D341Med (cell line): ENCODE results near the gene EPC2.

Experiments
- DNase-seq: peaks from one replicate; pipeline ENCODE4 v3.0.0; 2012; ENCODE audit warnings: low spot score

Gene EPC2, protein sequence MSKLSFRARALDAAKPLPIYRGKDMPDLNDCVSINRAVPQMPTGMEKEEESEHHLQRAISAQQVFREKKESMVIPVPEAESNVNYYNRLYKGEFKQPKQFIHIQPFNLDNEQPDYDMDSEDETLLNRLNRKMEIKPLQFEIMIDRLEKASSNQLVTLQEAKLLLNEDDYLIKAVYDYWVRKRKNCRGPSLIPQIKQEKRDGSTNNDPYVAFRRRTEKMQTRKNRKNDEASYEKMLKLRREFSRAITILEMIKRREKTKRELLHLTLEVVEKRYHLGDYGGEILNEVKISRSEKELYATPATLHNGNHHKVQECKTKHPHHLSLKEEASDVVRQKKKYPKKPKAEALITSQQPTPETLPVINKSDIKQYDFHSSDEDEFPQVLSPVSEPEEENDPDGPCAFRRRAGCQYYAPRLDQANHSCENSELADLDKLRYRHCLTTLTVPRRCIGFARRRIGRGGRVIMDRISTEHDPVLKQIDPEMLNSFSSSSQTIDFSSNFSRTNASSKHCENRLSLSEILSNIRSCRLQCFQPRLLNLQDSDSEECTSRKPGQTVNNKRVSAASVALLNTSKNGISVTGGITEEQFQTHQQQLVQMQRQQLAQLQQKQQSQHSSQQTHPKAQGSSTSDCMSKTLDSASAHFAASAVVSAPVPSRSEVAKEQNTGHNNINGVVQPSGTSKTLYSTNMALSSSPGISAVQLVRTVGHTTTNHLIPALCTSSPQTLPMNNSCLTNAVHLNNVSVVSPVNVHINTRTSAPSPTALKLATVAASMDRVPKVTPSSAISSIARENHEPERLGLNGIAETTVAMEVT

DNA sequence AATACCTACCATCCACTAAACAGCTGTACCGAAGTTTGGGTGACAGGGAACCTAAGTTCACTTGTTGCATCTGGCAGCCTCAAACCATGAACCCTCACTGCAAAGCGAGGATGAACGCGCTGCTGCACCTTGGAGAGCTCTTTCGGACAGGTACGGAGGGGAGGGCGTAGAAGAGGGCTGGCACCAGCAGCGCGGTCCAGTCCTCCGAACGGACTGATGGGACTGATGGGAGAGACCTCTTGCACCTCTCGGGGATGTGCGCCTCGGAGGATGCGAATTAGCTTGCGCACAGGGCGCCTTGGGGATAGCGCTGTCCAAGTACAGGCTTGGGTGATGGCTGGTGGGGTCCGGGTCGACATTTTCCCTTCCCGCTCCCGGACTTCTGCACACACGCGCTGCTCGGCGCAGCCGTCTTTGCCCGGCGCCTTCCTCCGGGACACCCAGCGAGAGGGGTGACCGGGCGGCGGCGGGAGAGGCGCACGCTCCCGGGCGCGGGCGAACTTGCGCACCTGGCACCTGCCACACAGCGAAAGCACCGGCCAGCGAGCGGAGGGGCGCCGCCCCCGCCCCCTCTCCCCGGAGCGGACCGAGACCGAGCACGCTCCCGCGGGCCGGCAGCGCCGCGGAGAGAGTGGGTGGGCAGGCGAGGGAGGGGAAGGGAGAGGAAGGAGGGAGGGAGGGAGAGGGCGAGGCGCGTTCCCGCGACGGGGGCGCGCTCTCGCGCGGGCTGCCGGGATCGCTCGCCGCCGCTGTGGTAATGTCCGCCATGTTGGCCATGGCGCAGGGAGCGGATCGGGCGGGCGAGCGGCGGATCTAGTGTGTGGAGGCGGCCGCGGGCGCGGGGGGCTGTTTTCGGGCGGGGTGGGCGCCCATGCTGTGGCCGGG, at the start of gene EPC2:
TSS of gene EPC2 (plus strand) at position 754 of the 885 bp plus-strand sequence. CDS start 267 bp downstream, outside the sequence.
- DNase-seq, result peak; percentile 90

DNA sequence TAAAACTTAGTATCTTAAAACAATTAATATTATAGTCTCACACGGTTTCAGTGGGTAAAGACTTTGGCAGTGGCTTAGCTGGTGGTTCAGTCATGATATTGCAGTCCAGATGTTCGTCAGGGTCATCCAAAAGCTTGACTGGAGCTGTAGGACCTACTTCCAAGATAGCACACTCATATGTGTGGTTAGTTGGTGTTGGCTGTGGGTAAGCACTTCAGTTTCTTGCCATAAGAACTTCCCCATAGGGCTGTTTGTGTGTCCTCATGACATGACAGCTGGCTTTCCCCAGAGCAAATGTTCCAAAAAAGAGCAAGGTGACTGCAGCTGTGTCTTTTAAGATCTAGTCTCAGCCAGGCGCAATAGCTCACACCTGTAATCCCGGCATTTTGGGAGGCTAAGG, 48.5 kb upstream of the EPC2 start:
- no peak for DNase-seq

DNA sequence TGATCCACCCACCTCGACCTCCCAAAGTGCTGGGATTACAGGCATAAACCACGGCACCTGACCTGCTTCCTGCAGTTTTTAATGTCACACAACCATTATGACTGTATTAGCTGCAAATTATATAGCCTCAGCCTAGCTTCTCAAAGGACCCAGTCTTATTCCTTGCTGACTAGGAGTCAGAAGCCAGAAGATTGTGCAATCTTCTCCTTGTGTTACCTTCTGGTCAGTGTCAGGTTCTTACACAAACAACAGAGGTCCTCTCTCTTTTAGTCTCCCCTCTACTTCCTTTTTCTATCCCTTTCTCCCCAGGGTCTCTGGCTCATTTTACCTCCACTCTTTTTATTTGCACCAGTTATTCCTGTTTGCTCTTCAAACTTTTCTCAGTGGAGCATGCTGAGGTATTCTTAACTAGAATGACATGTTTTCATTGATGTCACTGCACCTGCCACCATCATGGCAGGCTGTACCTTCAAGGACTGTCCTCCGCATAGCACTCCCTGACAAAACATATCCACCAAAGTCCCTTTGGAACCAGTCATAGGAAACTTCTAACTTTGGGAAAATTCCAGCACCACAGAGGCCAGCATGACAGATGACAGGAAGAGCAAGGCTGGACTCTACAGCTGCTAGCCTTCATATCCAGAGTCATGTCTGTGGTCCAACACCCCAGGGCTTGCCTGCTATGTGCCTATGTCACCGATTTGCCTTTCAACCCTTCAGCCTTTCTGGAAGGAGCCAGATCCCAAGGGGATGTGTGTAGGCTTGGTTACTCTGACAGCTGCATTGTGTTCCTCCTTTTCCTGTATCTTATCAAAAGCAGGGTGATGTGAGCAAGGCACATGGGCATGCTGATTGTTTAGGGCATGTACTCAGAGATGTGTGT, 45.2 kb upstream of the EPC2 start:
- no peak for DNase-seq

DNA sequence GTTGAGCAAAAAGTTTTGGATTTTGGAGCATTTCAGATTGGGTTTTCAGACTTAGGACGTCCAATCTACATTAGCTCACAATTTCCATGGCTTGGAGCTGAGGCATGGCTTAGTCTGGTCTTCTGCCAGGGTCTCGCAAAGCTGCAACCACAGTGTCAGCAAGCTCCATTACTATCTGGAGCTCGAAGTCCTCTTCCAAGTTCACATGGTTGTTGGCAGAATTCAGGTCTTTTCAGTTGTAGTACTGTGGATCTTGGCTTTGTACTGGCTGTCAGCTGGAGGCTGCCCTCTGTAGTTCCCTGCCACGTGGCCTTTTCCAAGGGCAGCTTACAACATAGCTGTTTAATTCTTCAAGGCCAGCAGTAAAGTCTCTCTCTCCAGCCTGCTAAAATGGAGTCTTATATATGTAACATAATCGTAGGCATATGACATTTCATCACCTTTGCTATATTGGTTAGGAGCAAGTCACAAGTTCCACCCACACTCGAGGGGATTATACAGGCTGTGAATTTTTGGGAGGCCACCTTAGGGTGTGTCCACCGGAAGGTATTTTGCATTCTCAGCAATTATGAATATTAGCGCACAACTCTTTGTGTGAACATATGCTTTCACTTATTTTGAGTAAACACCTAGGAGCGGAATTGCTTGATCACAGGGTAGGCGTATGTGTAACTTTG, 41.5 kb upstream of the EPC2 start:
- no peak for DNase-seq

DNA sequence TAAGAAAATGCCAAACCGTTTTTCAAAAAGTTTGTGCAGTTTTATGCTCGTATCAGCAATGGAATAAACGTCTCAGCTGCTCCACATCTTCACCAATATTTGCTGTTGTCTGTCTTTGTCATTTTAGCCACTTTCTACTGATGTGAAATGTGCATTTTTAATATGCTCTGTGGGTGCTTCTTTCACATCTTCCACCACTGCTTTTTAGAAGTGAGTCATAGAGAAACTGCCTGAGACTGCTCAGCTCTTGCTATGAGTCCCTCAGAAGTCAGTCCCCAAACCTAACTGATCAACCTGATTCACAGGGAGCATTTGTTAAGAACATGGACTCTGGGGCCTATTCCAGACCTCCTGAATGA, 41.0 kb upstream of the EPC2 start:
- DNase-seq, result no peak

DNA sequence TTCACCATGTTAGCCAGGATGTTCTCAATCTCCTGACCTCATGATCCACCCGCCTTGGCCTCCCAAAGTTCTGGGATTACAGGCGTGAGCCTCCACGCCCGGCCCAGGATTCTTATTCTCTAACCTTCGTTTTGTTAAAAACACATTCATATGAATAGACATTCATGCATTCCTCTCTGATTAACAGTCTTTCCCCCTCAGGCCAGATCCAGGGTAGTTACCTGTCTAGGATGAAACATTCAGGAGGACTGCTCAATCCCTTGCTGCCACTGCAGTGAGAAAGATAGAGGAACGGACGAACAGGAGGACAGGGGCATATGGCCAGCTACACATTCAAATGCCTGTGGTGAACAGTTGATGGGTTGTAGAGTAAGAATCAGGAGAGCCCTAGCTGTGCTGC, 39.6 kb upstream of the EPC2 start:
- no peak for DNase-seq

DNA sequence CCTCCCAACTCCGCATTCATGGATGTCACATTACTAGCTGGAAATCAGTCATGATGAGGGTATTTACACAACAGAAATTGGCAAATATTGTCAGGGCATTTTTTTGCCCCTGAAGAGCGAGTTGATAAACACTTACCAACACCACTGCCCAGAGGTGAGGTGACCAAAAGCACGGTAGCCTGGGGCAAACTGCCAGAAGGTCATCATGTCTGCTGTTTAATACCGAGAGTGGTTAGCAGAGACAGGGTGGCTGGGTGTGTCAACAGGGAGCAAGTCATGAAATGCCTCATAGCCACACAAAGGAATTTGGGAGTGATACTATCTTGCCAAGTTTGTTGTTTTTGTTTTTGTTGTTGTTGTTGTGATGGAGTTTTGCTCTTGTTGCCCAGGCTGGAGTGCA, 37.0 kb upstream of the EPC2 start:
- DNase-seq, result no peak

DNA sequence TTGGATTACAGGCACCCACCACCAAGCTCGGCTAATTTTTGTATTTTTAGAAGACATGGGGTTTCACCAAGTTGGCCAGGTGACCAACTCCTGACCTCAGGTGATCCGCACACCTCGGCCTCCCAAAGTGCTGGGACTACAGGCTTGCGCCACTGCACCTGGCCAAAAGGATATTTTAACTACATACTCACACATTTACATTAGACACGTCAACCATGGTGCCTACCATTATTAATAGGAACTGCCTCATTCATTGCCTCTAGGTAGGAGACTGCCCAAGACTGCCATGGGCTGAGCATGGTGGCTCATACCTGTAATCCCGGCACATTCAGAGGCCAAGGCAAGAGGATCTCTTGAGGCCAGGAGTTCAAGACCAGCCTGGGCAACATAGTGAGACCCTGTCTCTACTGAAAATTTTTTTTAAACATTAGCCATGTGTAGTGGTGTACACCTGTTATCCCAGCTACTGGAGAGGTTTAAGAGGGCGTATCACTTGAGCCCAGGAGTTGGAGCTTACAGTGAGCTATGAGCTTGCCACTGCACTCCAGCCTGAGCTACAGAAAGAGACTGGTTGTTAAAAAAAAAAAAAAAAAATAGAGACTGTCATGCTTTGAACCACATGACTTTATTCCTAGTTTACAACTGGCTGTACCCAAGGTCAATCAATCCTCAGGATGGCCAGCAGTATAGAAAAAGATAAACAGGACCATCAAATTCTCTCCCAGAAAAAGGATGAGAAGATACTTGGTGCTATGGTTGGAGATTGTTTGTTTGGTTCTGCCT, 31.1 kb upstream of the EPC2 start:
- no peak for DNase-seq

DNA sequence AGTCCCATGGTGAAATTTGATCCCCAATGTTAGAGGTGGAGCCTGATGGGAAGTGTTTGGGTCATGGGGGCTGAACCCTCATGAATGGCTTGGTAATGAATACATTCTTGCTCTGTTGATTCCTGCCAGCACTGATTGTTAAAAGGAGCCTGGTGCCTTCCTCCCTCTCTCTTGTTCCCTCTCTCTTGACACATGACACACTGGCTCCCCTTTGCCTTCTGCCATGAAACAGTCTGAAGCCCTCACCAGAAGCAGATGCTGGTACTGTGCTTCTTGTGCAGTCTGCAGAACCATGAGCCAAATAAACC, 30.6 kb upstream of the EPC2 start:
- DNase-seq, result no peak

DNA sequence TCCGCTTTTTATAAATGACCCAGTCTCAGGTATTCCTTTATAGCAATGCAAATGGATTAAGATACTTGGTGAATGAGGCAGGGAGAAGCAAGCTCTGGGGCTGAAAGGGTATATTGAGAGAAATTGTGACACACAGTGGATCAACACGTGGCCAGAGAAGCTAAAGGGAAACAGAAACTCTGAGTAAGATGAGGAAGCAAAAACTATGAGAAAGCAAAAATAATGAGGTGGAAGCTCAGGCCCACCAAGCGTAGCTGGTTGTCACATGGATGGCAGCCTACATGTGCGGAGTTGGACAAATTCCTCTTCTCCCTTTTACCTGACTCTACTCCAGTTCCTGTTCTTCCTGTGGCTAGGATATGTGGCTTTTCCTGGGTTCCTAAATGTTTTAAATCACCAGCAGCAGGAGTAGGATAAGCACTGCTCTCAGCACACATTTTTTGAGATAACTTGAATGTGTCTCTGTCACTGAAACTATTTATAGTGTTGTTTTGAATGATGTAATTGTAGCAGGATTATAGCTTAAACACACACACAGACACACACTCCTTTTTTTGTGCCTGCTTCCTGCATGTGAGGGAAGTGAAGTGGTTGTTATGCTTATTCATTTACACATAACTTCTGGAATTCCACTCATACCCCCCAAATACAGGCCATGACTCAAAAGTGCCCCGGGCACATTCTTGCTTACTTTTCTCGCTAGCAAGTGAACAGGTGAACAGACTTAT, 30.1 kb upstream of the EPC2 start:
- no peak for DNase-seq

DNA sequence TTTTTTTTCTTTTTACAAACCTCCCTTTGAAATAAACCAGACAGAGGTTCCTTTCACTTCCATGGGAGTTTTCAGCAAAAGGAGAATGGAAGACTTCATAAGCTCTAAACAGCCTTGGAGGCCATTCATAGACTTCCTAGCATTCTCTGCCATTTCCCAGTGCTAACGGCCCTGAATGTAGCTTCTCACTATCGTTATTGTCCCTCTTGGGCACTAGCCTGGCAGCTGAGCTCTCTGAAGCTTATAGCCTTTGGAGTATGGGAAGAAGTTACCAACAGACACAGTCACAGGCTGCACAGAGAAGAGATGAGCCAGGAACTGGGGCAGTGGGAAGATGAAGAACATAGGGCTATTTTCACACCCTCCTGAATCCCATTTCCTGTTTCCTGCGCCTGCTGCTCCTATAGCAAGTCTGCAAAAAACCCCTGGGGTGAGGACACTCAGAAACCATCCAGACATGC, 29.1 kb upstream of the EPC2 start:
- no peak for DNase-seq

DNA sequence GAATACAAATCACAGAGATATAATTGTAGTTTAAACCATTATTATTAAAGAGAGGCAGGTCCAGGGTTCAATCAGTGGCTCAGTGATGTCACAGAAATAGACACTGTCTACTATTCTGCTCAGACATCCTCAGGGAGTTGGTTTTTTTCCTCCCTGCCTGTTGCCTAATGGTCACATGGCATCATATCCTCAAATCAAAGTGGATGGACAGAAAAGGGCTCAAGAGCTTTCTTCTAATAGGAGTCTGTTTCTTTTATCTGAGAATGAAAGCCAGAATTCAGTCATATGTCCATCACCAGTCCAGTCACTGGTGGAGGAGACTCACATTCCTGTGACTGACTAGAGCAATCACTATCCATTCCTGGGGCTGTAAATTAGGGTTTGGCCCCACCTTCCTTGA, 27.9 kb upstream of the EPC2 start:
- no peak for DNase-seq

DNA sequence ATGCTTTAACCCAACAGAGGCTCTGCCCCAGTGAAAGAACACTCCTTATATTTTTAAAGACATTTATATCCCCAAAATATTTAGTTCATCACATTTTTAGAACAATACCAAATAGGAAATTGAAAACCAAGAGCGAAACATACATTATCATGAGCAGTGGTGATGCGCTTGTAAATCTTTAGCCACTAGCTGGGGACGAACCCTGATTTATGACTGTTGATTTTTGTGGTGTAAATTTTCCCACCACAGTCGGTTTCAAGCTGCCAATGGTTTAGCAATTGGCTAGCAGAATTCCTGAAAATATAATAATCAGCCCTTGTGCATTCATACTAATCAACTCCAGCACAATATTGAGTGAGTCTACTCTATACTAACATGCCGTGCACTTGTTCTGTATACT, 27.3 kb upstream of the EPC2 start:
- no peak for DNase-seq

DNA sequence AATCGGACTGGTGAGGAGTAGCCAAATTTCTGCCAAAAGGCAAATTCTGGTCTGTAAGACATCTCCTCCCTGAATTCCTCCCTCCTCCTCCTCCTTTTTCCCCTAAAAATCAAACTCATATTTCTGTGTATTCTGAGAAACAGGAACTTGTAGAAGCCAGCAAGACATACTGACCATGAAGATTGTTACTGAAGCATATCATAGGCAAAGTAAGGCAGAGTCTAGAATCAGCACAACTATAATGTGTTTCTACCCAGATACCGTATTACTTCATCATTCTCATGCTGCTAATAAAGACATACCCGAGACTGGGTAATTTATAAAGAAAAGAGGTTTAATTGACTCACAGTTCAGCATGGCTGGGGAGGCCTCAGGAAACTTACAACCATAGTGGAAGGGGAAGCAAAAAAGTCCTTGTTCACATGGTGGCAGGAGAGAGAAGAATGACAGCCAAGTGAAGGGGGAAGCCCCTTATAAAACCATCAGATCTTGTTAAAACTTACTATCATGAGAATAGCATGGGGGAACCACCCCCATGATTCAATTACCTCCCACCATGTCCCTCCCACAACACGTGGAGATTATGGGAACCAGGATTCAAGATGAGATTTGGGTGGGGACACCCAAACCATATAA, 24.9 kb upstream of the EPC2 start:
- DNase-seq, result no peak

DNA sequence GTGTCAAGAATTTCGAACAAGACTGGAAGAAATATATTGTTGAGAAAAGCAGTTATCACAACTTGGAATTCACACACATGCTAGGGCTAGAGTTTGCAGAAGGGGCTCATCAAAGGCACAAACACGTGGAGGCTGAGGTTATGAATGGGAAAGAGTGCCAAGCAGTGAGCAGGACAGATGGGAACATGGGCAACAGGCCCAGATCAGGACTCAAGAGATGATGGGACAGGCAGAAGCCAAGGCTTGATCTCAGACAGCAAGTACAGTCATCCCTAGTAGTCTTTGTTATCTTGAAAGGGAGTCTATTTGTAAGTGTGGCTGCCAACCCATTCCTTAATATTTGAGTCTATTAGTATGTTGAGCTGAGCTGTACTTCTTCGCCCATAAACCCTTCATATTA, 22.2 kb upstream of the EPC2 start:
- DNase-seq, result no peak

DNA sequence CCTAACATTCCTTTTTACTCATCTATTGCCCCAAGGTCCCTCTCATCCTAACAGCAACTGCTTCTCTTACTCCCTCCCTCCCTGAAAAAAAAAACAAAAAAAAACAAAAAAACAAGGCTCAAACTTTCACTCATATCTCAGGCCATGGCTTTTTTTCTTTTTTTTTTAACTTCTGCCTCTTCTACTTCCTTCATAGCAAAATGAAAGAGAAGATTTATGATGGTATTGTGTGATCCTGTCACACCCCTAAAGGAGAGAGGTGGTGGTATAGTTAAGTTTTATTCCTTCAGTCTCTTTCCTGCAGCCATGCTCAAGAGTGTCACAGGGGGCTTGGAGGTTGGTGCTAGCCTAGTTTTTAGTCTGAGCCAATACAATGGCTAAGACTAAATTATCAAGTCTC, 21.5 kb upstream of the EPC2 start:
- DNase-seq, result no peak

DNA sequence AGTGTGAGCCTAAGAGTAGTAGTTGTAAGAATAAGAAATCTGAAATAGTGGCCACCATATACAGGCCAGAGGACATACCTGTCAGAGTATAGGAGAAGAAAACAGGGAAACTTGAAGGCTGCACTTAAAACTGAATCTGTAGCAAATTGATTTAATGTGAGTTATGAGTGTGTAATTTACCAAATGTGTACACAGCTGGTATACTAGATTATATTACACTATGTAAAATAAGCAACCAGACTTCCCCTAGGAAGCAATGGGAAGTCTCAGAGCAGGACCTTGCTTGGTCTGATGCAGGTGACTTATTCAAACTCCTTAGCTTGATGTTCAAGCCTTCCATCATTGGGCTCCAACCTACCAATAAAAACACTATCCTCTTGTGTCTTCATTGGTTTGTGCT, 17.3 kb upstream of the EPC2 start:
- no peak for DNase-seq

DNA sequence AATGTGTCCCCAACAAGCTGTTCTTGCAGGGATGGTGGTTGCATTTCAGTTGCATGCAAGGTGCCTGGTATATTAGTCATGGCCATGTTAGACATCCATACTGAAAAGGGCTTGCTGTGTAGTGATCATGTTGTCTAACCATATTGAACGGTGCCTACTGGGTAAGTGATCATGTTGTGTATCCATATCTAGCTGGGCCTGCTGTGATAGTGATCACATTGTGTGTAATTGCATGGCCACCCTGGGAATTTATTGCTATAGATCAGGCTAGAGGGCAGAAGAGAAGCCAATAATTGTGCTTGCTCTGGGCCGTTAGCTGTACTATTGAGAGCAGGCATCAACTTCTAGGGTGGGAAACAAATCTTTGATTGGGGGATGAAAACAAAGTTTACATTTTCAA, 9.8 kb upstream of the EPC2 start:
- no peak for DNase-seq

DNA sequence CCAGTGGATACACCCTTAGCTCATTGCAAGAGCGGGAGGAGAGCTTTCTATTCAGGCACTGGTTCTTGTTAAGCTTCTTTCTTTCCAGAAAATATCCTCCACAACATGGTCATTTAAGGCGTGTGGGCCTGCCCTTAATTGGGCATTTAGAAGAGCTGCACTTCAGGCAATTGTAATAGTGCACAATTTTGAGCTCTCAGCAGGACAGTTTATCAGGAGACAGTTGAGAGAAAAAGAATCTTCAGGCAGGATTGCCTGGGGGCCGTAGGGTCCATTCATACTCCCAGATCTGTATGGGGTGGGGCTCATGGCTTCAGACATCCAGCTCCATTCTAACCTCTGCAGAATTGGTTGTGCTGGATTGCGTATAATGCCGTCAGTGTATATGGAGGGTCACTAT, 6.0 kb upstream of the EPC2 start:
- no peak for DNase-seq
